HepG2 (cell line): ENCODE data around the gene NLGN4X. TPM values are rescaled to one million over a fixed set of nuclear protein-coding genes. Genes with fewer than 3 reads are reported as not detected.

Experiments used
- ATAC-seq: fragments of 200-7000 bp; cut with Tn5 transposase; 3 replicates; pipeline ENCODE4 v1.9.1; 2020; ENCODE audit warnings: mild to moderate bottlenecking, moderate library complexity
- BruUV-seq: library from RNA; stranded (reverse); fragments of 400-500 nt; replicated peaks from 2 replicates; lab custom pipeline; 2021; lab: Mats Ljungman, UMichigan
- CTCF ChIA-PET: fragments of 300-600 bp; formaldehyde crosslinking; extraction: SDS; loops from one replicate; lab custom pipeline; 2021; ENCODE audit warnings: low total read pairs, inconsistent platforms, low intra/inter-chr PET ratio; lab: Yijun Ruan, JAX
- POLR2A ChIA-PET: fragments of 350-600 bp; sonication (Branson Sonifier 250); formaldehyde crosslinking; loops from one replicate; lab custom pipeline; 2020; ENCODE audit warnings: antibody characterized with exemption, inconsistent platforms; lab: Yijun Ruan, JAX
- DNase-seq: peaks from one replicate; pipeline ENCODE4 v3.0.0-alpha.2; 2015; ENCODE audit warnings: low spot score
- FAIRE-seq: peaks from 3 replicates; lab custom pipeline; 2011; peaks lifted over from hg19 to GRCh38; lab: Jason Lieb, UNC
- H2AFZ ChIP-seq: one replicate; pipeline ENCODE4 v1.6.1; 2011; ENCODE audit warnings: low read length, inconsistent platforms
- H3K27ac ChIP-seq: fragments of 300-600 bp; 3 replicates; pipeline ENCODE4 v1.8.0; 2011; ENCODE audit warnings: mixed run types, mild to moderate bottlenecking, mixed read lengths, low read length, inconsistent platforms; ENCODE audit not compliant: insufficient read depth; ENCODE audit errors: extremely low read length
- H3K27me3 ChIP-seq, 2 experiments: fragments of 200-600 bp in 1 of 2; 2 replicates in 1 of 2; 3 replicates in 1 of 2; pipeline versions ENCODE4 v1.6.0 to v1.8.0; 2011; ENCODE audit warnings: low read length in 2 of 2, mild to moderate bottlenecking in 2 of 2, moderate library complexity in 2 of 2, inconsistent platforms in 1 of 2; ENCODE audit not compliant: insufficient read depth in 2 of 2, control insufficient read depth in 1 of 2
- H3K36me3 ChIP-seq, 2 experiments: fragments of 200-600 bp in 1 of 2; replicated peaks in 1 of 2; 2 replicates in 1 of 2; 3 replicates in 1 of 2; pipeline versions ENCODE4 v1.5.1 to v1.8.0; 2011; ENCODE audit warnings: low read length in 2 of 2, inconsistent platforms in 1 of 2; ENCODE audit not compliant: insufficient read depth in 2 of 2, control insufficient read depth in 1 of 2
- H3K4me1 ChIP-seq: 2 replicates; pipeline ENCODE4 v1.5.1; 2012; ENCODE audit warnings: low read length, inconsistent platforms; ENCODE audit not compliant: insufficient read depth
- H3K4me2 ChIP-seq: 2 replicates; pipeline ENCODE4 v1.6.0; 2011; ENCODE audit warnings: low read depth, low read length, inconsistent platforms
- H3K4me3 ChIP-seq, 3 experiments: fragments of 200-600 bp in 1 of 3; sonication (generic), shearing (Covaris generic) in 1 of 3; replicated peaks in 1 of 3; 2 replicates each; pipeline ENCODE4 v1.5.1; 2011 to 2016; ENCODE audit warnings: low read length in 3 of 3, inconsistent platforms in 2 of 3, low read depth in 2 of 3, mild to moderate bottlenecking in 2 of 3, control low read depth in 1 of 3, mixed read lengths in 1 of 3; ENCODE audit not compliant: insufficient read depth in 1 of 3
- H3K79me2 ChIP-seq: one replicate; pipeline ENCODE4 v1.6.1; 2011; ENCODE audit warnings: low read length, inconsistent platforms; ENCODE audit not compliant: insufficient read depth
- H3K9ac ChIP-seq: 2 replicates; pipeline ENCODE4 v1.6.0; 2011; ENCODE audit warnings: mild to moderate bottlenecking, low read depth, low read length, inconsistent platforms; ENCODE audit not compliant: insufficient read depth
- H3K9me3 ChIP-seq: 2 replicates; pipeline ENCODE4 v1.5.1; 2012; ENCODE audit warnings: mild to moderate bottlenecking, low read length
- H4K20me1 ChIP-seq: 2 replicates; pipeline ENCODE4 v1.6.0; 2011; ENCODE audit warnings: inconsistent platforms, mild to moderate bottlenecking, low read length, moderate library complexity; ENCODE audit not compliant: insufficient read depth
- ARNT2 ChIP-seq: sonication (generic); formaldehyde crosslinking; IDR thresholded peaks from 2 replicates; pipeline ENCODE4 v1.8.0; 2022; ENCODE audit warnings: mild to moderate bottlenecking, low read depth, missing genetic modification reagents, moderate library complexity
- FIP1L1 ChIP-seq: fragments of 200-400 bp; formaldehyde crosslinking; IDR thresholded peaks from 2 replicates; pipeline ENCODE4 v1.6.1; 2018; ENCODE audit warnings: low read depth, mild to moderate bottlenecking, low read length, moderate library complexity, borderline replicate concordance; ENCODE audit not compliant: insufficient read depth
- GFI1 ChIP-seq: sonication (generic); formaldehyde crosslinking; IDR thresholded peaks from 2 replicates; pipeline ENCODE4 v1.5.0; 2020; ENCODE audit warnings: missing genetic modification reagents, mild to moderate bottlenecking, borderline replicate concordance
- HDAC1 ChIP-seq: sonication (generic); formaldehyde crosslinking; IDR thresholded peaks from 2 replicates; pipeline ENCODE4 v1.5.1; 2020; ENCODE audit warnings: mild to moderate bottlenecking, missing genetic modification reagents
- KDM4B ChIP-seq: sonication (generic); formaldehyde crosslinking; IDR thresholded peaks from 2 replicates; pipeline ENCODE4 v1.4.0; 2020; ENCODE audit warnings: missing genetic modification reagents
- MED13 ChIP-seq: sonication (generic); formaldehyde crosslinking; IDR thresholded peaks from 2 replicates; pipeline ENCODE4 v1.5.0; 2020; ENCODE audit warnings: missing genetic modification reagents
- MEF2D ChIP-seq: sonication (generic); formaldehyde crosslinking; IDR thresholded peaks from 2 replicates; pipeline ENCODE4 v1.5.1; 2020; ENCODE audit warnings: mild to moderate bottlenecking, missing genetic modification reagents
- NFE2L1 ChIP-seq: sonication (generic); formaldehyde crosslinking; IDR thresholded peaks from 2 replicates; pipeline ENCODE4 v1.4.0; 2020; ENCODE audit warnings: missing genetic modification reagents, mild to moderate bottlenecking, borderline replicate concordance
- PHF5A ChIP-seq: IDR thresholded peaks from one replicate; pipeline ENCODE4 v1.6.1; 2018; ENCODE audit warnings: low read depth, missing genetic modification reagents; ENCODE audit not compliant: unreplicated experiment
- RCOR2 ChIP-seq: IDR thresholded peaks from 2 replicates; pipeline ENCODE4 v1.6.1; 2016; ENCODE audit warnings: missing biosample characterization, missing genetic modification reagents
- REL ChIP-seq: sonication (generic); formaldehyde crosslinking; conservative IDR thresholded peaks from 2 replicates; pipeline ENCODE4 v1.8.0; 2022; ENCODE audit warnings: mild to moderate bottlenecking, missing genetic modification reagents, moderate library complexity
- ZMAT3 ChIP-seq: sonication (generic); formaldehyde crosslinking; conservative IDR thresholded peaks from 2 replicates; pipeline ENCODE4 v1.7.0; 2021; ENCODE audit warnings: missing genetic modification reagents
- ZNF282 ChIP-seq: fragments of 450-650 bp; IDR thresholded peaks from 2 replicates; pipeline ENCODE4 v1.6.1; 2018; ENCODE audit not compliant: partially characterized antibody
- ZNF432 ChIP-seq: sonication (generic); formaldehyde crosslinking; IDR thresholded peaks from 2 replicates; pipeline ENCODE4 v1.5.0; 2020; ENCODE audit warnings: missing genetic modification reagents, mild to moderate bottlenecking, borderline replicate concordance
- ZNF790 ChIP-seq: sonication (generic); formaldehyde crosslinking; IDR thresholded peaks from 2 replicates; pipeline ENCODE4 v1.8.0; 2022; ENCODE audit warnings: missing genetic modification reagents, mild to moderate bottlenecking, borderline replicate concordance
- ZSCAN20 ChIP-seq: sonication (generic); formaldehyde crosslinking; IDR thresholded peaks from 2 replicates; pipeline ENCODE4 v1.4.0; 2020; ENCODE audit warnings: missing genetic modification reagents, mild to moderate bottlenecking, borderline replicate concordance
- WGBS: methylation state at CpG from one replicate; pipeline ENCODE4 v1.1.6; 2017; ENCODE audit warnings: low lambda C conversion rate; 5-methylcytosine and 5-hydroxymethylcytosine counted together
- in situ Hi-C: cut with HindIII; loops from 2 replicates; pipeline ENCODE4 v1.10.0; 2017; ENCODE audit warnings: low pct_unique_long_range_greater_than_20kb; ENCODE audit not compliant: extremely low pct_ligation_motif_present
- intact Hi-C: fragments of 100-400 bp; cut with micrococcal nuclease; formaldehyde crosslinking; loops from one replicate; pipeline ENCODE4 v1.10.0; 2022; ENCODE audit not compliant: unreplicated experiment
- polyA plus RNA-seq, 8 experiments: library from polyadenylated mRNA; depleted of rRNA in 3 of 8; stranded (reverse) in 7 of 8; unstranded in 1 of 8; fragments of >200 nt; fragmentation: Illumina TruSeq in 4 of 8; extraction: Trizol in 4 of 8; gene quantifications; 2 replicates each; pipeline versions ENCODE4 v1.2.1 to v1.2.3, GENCODE V29; 2011 to 2016; ENCODE audit warnings: low read depth in 4 of 8, missing spikeins in 1 of 8, mixed read lengths in 1 of 8; ENCODE audit not compliant: insufficient read depth in 1 of 8
- total RNA-seq, 5 experiments: library from RNA; depleted of rRNA; stranded (reverse); fragments of >200 nt; fragmentation: Illumina TruSeq; extraction: Trizol; gene quantifications; 2 replicates each; pipeline ENCODE4 v1.2.3, GENCODE V29; 2016; ENCODE audit warnings: low read depth in 1 of 5
- TF ChIP-seq, protein P1 (sequence below): sonication (generic); formaldehyde crosslinking; IDR thresholded peaks from 2 replicates; pipeline ENCODE4 v1.4.0; 2020; ENCODE audit warnings: missing genetic modification reagents, borderline replicate concordance

Gene NLGN4X
- total and polyA plus RNA-seq, 2 of the 13 experiments (the other 11 are each of a cell fraction or from before 2014, with no cell fraction given), result not detected

DNA sequence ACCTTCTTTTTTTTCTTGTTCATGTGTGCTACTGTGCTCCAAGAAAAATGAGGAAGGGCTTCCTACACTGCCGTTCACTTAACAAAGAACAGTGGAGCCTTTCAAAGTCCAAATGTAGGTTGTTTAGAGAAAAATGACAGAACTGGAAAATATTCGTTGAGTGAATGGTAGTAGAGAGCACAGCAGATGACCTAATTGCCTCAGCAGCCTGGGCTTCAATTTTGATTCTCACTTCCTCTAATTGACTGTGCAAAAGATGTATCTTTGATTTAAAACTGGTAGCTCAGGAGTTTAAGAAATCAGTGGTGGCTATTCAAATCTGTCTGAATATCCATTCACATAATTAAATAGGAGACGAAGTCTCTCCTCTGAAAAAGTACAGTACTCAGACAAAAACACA lies 5.2 kb downstream of the NLGN4X start:
- POLR2A ChIA-PET, result no interaction called here
- no peak overlapping the region for H3K27ac ChIP-seq
- H3K9ac ChIP-seq, result no peak overlapping the region
- BruUV-seq, result no TSS peak
- TF ChIP-seq ZNF432 (CRISPR knock-in tag) (no peak), MED13 (CRISPR knock-in tag) (no peak), HDAC1 (CRISPR knock-in tag) (no peak), FIP1L1 (no peak), GFI1 (no peak), KDM4B (CRISPR knock-in tag) (no peak), ARNT2 (CRISPR knock-in tag) (no peak), REL (CRISPR knock-in tag) (no peak), NFE2L1 (CRISPR knock-in tag) (no peak), PHF5A (CRISPR knock-in tag) (no peak), MEF2D (CRISPR knock-in tag) (no peak), ZNF282 (no peak), ZNF790 (CRISPR knock-in tag) (no peak), ZSCAN20 (CRISPR knock-in tag) (no peak), RCOR2 (CRISPR knock-in tag) (no peak), ZMAT3 (CRISPR knock-in tag) (no peak)
- TF ChIP-seq, protein P1, sequence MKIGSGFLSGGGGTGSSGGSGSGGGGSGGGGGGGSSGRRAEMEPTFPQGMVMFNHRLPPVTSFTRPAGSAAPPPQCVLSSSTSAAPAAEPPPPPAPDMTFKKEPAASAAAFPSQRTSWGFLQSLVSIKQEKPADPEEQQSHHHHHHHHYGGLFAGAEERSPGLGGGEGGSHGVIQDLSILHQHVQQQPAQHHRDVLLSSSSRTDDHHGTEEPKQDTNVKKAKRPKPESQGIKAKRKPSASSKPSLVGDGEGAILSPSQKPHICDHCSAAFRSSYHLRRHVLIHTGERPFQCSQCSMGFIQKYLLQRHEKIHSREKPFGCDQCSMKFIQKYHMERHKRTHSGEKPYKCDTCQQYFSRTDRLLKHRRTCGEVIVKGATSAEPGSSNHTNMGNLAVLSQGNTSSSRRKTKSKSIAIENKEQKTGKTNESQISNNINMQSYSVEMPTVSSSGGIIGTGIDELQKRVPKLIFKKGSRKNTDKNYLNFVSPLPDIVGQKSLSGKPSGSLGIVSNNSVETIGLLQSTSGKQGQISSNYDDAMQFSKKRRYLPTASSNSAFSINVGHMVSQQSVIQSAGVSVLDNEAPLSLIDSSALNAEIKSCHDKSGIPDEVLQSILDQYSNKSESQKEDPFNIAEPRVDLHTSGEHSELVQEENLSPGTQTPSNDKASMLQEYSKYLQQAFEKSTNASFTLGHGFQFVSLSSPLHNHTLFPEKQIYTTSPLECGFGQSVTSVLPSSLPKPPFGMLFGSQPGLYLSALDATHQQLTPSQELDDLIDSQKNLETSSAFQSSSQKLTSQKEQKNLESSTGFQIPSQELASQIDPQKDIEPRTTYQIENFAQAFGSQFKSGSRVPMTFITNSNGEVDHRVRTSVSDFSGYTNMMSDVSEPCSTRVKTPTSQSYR (CRISPR knock-in tag), result no peak
- no peaks in the 10 kb centered on the region for H3K9me3 ChIP-seq
- H3K36me3 ChIP-seq, result no peaks in the 10 kb centered on the region
- FAIRE-seq, result no peak
- no peak overlapping the region for H3K4me2 ChIP-seq
- no peaks in the 10 kb centered on the region for H4K20me1 ChIP-seq
- intact Hi-C loops, result no loop called here
- DNase-seq, result no peak
- no peaks in the 10 kb centered on the region for H3K79me2 ChIP-seq
- WGBS, result 9% methylated on average over 3 of the region's 3 CpGs
- H3K4me1 ChIP-seq, result no peaks in the 10 kb centered on the region
- no peaks in the 10 kb centered on the region for H3K27me3 ChIP-seq
- H3K4me3 ChIP-seq, result no peak overlapping the region
- no peak overlapping the region for H2AFZ ChIP-seq
- CTCF ChIA-PET, result no interaction called here
- ATAC-seq, result no peak
- in situ Hi-C loops, result no loop called here
